ENCODE results near the gene ATP2B2.
A peak's percentile ranks its signal among the peaks of the same experiment; 100 is the strongest.

The ATP2B2 gene

GRCh38 chr3:10356461-10356981, 148.9 kb downstream of the ATP2B2 start:
- DNase-seq = no peak

- DNase-seq = no peak
Observed at GRCh38 chr3:10354361-10355015, 150.9 kb downstream of the ATP2B2 start.

GRCh38 chr3:10353661-10354360, 151.6 kb downstream of the ATP2B2 start:
- DNase-seq = no peak

DNA sequence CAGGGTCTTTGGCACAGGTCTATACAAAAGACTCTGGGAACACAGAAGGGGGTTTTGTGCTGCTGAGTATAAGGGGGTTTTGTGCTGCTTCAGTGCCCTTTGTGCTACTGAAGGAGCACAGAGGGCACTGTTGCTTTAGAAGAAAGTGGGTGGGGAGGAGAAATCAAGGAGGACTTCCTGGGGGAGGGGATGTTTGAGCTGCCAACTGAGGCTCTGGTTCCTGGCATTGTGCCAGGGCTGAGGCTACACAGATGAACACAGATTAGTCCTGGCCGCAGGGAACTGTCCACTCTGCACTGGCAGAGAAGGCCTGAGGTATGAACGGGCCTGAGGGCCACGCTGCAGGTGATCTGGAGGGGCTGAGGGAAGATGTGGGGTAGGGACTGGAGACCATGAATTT, 152.2 kb downstream of the ATP2B2 start:
- DNase-seq = no peak

DNA sequence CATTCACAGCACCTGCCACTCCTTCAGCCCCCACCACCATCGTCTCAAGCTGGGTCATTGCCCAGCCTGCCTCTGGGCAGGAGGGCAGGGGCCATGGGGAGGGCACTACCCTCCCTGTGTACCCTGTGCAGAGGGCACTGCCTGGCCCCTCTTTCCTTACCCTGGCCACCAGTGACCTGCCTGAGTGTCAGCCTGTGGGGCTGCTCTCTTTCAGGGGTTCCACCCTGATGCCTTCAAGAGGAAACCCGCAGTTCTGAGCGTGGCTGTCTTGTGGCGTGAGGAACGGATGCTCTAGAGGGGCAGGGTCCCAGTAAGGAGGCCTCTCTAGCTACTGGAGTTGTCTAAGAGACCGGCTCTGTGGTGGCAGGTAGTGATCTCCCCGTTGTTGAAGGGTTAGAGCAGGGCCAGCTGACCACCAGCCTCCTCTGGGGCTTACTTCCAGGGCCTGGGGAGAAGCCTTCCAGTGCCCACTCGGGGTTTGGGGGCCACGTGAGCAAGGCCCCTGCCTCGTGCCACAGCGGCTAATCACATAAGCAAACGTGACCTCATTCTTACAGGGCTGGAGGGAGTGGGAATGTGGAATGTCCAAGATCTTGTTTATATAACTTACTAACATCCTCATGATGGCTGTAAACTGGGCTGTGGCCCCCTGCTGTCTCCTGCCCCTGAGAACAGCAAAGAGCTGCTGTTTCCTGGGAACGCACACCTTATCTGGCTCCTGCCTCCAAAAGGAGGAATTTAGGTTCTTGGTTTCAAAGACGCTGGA, 153.1 kb downstream of the ATP2B2 start:
- DNase-seq = no peak

GRCh38 chr3:10351013-10351735, 154.2 kb downstream of the ATP2B2 start:
- DNase-seq = peak; percentile 27

- no peak for DNase-seq
Observed at GRCh38 chr3:10350324-10350985, 154.9 kb downstream of the ATP2B2 start.

- no peak for DNase-seq
Observed at GRCh38 chr3:10349801-10350200, 155.6 kb downstream of the ATP2B2 start.

- DNase-seq = no peak
Observed at GRCh38 chr3:10348404-10348721, 157.0 kb downstream of the ATP2B2 start.

- no peak for DNase-seq
Observed at GRCh38 chr3:10347648-10348403, 157.6 kb downstream of the ATP2B2 start.

GRCh38 chr3:10345911-10346310, 159.5 kb downstream of the ATP2B2 start:
- DNase-seq = no peak

GRCh38 chr3:10344944-10345575, 160.3 kb downstream of the ATP2B2 start:
- no peak for DNase-seq

DNA sequence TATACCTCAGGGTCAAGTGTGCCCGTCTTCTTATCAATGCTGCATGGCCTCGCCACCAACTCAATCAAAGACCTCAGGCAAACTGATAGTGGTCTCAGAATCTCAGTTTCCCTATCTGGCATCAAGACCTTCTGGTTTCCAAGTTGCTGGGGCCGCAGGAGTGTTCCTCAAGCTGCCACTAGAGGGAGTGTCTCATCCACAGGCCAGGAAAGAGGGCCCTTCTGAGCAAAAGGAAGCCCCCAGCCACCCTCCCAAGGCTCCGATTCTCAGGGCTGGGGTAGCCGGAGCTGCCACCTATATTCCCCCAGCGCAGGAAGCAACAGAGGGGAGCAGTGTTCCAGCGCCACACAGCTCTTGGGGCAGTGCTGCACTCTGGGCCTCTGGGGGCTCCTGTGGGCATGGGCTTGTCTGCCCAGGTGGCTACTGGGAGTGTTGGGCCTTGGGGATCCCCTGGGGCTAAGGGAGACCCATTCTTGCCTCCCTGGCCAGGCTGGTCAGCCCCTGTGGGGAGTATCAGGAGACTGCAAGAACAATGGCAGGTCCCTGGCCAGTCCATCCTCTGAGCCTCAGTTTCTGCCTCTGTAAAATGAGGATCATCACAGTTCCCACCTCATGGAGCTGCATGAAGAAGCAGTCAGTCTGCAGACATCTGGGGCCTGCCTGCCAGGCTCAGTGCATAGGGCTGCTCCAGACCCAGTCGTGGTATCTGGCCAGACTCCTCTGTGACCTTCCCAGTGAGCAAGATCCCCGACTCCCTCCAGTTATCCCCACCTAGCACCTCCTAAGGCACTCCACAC, 161.0 kb downstream of the ATP2B2 start:
- DNase-seq = no peak

DNA sequence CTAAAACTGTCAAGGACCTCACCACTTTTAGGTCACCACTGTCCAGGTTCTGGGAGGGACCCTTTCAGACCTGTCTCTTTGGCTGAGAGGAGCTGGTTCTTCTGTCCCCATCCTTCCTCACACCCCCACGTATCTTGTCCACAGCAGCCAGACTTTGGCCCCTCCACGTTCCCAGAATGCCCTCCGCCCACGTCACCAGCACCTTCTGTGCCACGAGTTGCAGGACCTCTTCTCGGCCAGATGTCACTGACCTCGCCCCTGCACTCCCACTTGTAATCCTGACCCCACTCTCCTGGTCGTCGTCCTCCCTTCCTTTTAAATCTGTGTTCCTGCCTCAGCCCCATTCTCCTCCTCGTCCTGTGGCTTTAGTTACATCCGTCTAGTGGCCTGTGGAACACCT, 161.9 kb downstream of the ATP2B2 start:
- DNase-seq = no peak

- no peak for DNase-seq
Observed at GRCh38 chr3:10342781-10343180, 162.6 kb downstream of the ATP2B2 start.

DNA sequence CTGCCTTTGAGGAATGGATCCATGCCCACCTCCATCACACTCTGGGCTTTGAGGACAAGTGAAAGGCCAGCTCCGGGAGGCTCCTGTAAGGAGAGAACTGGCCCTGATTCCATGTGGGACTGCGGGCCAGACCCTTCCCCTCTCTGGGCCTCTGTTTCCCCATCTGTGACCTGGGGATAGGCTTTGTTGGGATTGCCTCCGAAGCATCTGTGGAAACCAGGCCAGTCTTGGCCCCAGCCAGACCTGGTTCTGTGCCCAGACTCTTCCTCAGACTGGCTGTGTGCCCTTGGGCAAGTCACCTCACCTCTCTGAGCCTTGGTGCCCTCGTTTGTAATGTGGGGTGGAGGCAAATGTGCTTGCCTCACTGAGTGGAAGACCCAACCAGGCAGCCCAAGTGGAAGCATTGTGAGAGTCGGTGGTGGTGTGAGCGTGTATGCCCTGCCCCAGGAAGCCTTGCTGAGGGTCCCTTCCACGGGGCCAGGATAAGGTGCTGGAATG, 163.4 kb downstream of the ATP2B2 start:
- no peak for DNase-seq

- DNase-seq = no peak
Observed at GRCh38 chr3:10340476-10340875, 164.9 kb downstream of the ATP2B2 start.

- DNase-seq = no peak
Observed at GRCh38 chr3:10340046-10340445, 165.3 kb downstream of the ATP2B2 start.

DNA sequence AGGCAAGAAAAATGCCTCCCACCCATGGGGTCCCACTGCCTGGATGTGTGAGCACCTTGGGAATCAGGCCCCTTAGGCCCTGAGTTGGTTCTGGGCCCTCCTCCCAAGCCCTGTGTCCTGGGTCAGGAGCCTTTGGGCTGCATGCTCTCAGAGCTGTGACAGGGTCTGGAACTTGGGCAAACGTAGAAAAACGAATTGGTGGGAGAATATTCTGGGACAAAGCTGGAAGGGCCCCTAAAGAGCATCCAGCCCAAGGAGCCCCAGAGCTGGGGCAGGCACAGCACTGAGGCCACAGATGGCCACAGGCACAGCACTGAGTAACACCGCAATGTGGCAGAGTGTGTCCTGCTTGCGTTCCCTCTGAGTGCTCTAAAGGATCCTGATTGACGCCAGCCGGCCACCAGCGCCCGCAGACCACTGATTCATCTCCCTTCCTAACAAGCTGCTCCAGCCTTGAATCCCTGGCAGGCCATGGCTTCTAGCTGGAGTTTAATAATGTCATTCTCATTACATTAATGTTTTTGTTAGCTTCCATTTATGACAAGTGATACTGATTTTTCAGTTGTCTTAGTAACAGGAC, 165.9 kb downstream of the ATP2B2 start:
- no peak for DNase-seq
